ENCODE results near the gene TUNAR.

The TUNAR gene

GRCh38 chr14:95876761-95877538, at the start of gene TUNAR:
TSS of gene TUNAR (plus strand) at chr14:95876832.
- DNase-seq = no peak

GRCh38 chr14:95828649-95829265, 47.9 kb upstream of the TUNAR start:
- DNase-seq = no peak

- no peak for DNase-seq
Observed at GRCh38 chr14:95829321-95829720, 47.3 kb upstream of the TUNAR start.

- no peak for DNase-seq
Observed at GRCh38 chr14:95830386-95830785, 46.2 kb upstream of the TUNAR start.

- no peak for DNase-seq
Observed at GRCh38 chr14:95831041-95831440, 45.6 kb upstream of the TUNAR start.

- no peak for DNase-seq
Observed at GRCh38 chr14:95831468-95831867, 45.2 kb upstream of the TUNAR start.

- no peak for DNase-seq
Observed at GRCh38 chr14:95832012-95832411, 44.6 kb upstream of the TUNAR start.

DNA sequence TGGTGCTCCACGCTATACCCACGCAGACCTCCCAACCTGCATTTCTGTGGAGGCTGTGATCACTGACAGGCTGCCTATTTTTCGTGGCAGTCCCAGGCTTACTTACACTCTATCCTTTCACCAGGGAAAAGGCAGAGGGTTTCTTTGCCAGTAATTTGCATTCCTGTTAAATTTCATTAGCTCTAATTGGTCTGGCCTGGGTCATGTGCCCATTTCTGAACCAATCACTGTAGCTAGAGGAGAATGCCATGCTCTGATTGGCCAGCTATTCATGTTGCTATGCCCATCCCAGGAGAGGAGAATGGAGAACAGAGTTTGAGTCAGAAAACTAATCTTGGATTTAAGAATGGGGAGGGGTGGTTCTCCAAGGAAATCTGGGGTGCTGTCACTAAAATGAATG, 43.2 kb upstream of the TUNAR start:
- no peak for DNase-seq

DNA sequence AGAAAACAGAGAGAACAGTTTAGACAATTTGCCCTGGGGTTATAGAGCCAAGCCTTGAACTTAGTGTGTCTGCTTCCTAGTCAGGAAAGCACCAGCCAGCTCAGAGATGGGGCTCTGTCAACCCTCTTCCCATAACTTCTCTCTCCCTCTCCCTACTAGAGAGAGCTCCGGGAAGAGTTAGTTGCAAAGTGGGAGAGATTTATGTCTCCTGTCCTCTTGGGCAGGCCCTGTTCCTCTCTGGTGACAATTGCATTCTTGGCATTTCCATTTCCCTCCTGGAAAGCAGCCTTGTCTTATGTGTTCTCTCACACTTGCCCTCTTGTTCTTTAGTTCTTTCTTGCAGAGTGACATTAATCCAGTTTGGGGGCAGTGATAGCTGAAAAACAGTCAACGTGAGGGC, 42.1 kb upstream of the TUNAR start:
- no peak for DNase-seq

GRCh38 chr14:95835121-95835730, 41.4 kb upstream of the TUNAR start:
- no peak for DNase-seq

DNA sequence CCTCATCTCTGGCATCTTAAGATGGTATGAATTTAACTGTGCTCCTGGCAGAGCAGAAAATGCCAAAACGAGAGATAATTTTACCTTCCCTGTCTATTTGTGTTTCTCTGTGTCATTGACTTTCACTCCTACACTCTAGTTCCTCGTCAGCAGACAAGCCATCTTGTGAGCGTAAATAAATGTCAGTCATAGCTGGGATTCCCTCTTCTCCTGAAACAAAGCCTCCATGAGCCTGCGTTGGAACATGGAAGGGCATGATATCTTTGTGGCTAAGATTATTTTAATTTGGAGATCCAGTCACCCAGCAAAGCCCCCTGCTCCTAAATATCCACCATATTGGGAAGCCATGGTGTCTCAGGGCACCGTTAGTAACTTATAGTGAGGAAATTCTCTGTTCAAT, 37.8 kb upstream of the TUNAR start:
- DNase-seq = no peak

GRCh38 chr14:95840094-95840700, 36.4 kb upstream of the TUNAR start:
- DNase-seq = no peak

DNA sequence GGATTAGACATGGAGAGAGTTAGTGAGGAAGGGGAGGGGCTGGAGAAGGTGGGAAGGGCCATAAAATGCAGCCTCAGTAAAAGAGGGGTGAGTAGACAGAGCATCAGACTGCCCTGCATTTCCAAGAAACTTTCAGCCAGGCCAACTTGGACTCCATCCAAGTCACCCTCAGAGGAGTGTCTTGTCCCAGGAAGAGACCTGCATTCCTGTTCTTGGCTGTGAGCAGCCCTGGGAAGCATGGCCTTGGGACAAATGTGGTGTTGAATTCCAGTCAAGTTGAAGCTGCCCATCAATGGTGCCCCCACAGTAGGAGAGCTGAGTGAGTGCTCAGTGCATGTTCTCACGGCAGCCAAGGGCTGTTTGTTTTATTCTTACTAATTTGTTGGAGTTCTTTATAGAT, 35.0 kb upstream of the TUNAR start:
- no peak for DNase-seq

- no peak for DNase-seq
Observed at GRCh38 chr14:95849761-95850160, 26.9 kb upstream of the TUNAR start.

DNA sequence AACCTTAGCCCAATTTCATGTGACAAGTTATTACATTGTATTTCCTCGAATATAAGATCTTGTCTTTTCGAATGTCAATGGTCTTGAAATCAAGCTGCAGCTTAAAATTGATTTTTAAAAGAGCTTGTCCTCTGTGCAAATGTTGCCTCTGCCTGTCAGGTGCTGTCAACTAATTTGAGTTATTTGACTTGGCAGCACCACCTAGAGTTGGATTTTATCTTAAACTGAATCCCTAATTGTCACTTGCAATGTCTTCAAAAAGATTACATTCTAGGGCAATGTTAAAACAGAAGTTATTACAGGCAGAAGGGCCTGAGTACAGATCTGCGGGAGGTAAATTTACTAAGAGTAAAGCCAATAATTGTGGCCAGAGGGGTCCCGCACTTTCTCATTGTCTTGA, 26.2 kb upstream of the TUNAR start:
- DNase-seq = no peak

- no peak for DNase-seq
Observed at GRCh38 chr14:95855606-95856005, 21.0 kb upstream of the TUNAR start.

DNA sequence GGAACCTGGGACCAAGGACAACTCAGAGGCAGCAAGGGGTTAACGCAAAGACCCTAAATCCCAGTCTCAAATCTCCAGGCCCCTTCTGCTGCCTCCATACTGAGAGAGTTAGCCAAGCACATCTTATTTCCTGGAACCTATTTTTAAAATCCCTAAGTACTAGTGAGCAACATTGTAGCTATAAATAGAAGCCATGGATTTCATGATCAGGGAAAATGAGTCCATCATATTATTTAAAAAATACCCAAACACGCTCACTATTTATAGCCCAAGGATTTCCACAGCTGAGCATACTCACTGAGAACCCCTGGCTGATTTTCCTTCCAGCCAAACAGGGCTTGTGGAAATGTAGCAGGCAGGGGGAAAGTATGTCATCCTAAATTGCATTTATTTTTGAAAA, 19.4 kb upstream of the TUNAR start:
- DNase-seq = no peak

- DNase-seq = no peak
Observed at GRCh38 chr14:95858893-95859292, 17.7 kb upstream of the TUNAR start.

DNA sequence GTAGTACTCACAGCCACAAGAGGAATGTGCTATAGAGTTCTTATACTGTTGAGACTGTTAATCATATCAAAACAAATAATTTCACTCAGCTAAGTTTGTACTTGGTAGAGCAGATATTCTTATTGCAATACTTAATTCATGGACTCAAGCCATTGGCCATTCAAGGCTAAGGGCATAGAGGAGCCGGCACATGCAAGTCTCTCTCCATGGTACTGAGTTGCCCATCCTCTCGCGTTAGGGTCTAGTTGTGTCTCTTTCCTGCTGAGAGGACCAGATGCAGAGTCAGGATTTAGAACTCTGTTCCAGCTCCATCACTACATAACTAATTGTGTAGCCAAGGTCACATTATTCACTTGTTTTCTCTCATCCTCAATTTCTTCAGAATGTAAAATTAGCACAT, 14.4 kb upstream of the TUNAR start:
- no peak for DNase-seq

DNA sequence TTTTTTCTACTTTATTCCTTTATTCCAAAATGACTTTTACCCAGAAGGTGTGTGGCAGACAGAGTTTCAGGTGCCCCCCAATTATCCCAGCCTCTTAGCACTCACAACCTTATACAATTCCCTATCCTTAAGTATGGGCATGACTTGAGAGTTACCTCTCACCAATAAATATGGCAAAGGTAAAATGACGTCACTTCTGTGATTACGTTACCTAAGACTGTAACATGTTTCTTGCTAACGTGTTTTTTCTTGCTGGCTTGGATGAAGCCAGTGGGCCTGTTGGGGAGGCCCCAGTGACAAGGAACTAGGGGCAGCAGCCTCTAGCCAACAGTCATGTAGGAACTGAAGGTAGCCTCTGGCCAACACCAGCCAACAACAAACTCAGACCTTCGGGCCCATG, 13.3 kb upstream of the TUNAR start:
- DNase-seq = no peak

GRCh38 chr14:95869776-95870175, 6.9 kb upstream of the TUNAR start:
- DNase-seq = no peak

- DNase-seq = no peak
Observed at GRCh38 chr14:95870772-95871171, 5.9 kb upstream of the TUNAR start.

DNA sequence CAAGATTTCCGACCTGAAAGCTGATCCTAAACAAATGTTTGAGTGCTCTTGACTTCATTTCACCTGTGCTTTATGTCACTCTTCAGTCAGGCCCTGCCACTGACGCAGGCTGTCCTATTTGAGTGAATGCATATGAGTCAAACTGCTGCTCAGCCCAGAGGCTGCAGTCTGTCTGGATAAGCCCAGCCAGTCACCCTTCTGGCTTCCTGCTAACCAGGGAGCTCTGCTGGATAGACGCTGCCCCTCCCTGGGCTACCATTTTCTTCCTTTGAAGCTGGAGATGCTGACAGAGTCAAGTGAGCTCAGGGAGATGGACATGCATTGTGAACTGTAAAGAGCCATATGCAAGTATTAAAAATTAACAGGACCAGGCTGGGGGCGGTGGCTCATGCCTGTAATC, 5.1 kb upstream of the TUNAR start:
- DNase-seq = no peak

DNA sequence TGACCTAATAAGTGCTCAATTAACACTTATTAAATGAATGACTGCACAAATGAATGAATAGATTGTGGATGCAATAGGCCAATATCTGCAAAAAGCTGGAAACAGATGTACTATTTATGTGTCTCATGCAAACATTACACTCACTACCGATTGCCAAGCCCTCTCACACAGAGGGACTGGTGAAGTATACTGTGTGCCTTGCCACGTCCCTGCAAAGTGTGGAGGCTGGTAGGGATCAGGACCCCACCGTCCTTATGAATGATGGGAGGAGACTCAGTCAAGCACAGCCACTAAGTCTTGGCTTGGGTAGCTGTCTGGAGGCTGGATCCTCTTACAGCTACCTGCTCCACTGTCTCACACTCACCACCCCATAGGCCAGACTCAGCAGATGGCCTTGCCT, 3.9 kb upstream of the TUNAR start:
- DNase-seq = no peak

Measured in activated effector memory CD4-positive, alpha-beta T cell treated with anti-CD3 and anti-CD28 coated beads, Interleukin-2, amount 50 U/mL, for 16 hours (primary cell).